Smooth muscle cell of bladder (primary cell): ENCODE data around the gene PMPCB. TPM values are rescaled to one million over a fixed set of nuclear protein-coding genes. Genes with fewer than 3 reads are reported as not detected.

Source experiments
- total RNA-seq: library from RNA; depleted of rRNA; stranded (reverse); fragments of >200 nt; gene quantifications from 2 replicates; pipeline ENCODE4 v1.2.3, GENCODE V29; 2014

The PMPCB gene, protein sequence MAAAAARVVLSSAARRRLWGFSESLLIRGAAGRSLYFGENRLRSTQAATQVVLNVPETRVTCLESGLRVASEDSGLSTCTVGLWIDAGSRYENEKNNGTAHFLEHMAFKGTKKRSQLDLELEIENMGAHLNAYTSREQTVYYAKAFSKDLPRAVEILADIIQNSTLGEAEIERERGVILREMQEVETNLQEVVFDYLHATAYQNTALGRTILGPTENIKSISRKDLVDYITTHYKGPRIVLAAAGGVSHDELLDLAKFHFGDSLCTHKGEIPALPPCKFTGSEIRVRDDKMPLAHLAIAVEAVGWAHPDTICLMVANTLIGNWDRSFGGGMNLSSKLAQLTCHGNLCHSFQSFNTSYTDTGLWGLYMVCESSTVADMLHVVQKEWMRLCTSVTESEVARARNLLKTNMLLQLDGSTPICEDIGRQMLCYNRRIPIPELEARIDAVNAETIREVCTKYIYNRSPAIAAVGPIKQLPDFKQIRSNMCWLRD
- total RNA-seq, result 68.4 and 73.2 TPM in 2 replicates

DNA sequence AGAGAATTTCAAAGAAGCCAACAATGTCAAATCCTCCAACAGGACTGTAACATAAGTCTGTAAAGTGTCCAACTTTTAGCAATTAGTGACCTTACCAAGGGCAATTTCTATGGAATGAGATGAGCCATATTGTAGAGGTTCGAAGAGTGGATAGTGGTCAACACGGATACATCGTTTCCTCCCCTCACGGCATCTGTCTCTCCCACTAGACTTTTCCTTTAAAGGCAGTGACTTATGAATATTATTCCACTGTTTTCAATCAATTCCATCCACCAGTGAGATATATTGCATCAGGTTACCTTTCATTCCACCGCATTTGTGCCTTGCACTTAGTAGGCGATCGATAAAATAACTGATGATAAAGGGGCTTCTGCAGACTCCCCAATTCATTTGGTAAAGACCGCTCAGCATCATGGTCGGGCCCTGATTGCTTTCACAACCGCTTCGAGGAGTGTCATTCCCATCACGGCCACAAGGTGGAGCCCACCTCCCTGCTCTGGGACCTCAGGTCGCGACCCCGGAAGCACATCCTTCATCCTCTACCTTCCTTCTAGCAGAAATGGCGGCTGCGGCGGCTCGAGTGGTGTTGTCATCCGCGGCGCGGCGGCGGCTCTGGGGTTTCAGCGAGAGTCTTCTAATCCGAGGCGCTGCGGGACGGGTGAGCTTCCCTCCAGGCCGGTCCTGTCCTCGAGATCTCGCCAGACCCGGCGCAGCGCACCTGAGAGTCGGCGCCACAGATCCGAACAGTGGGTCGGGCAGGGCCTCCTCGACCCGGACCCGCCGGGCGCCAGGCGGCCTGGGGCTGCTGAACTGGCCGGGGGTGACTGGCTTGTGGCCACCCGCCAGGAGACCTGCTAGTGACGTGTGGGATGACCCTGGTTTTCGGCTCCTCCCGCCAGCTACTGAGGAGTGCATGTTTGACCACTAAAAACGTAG lies at the start of gene PMPCB:
TSS of gene PMPCB (plus strand) at position 535 of the 936 bp plus-strand sequence. CDS start at position 560, 25 bp downstream.

GRCh38 chr7:103344453-103345149 lies 47.4 kb downstream of the PMPCB start, which contains the start of gene DNAJC2:
Gene DNAJC2 (minus strand): TSS chr7:103344767. CDS start chr7:103344622, 145 bp downstream.

DNA sequence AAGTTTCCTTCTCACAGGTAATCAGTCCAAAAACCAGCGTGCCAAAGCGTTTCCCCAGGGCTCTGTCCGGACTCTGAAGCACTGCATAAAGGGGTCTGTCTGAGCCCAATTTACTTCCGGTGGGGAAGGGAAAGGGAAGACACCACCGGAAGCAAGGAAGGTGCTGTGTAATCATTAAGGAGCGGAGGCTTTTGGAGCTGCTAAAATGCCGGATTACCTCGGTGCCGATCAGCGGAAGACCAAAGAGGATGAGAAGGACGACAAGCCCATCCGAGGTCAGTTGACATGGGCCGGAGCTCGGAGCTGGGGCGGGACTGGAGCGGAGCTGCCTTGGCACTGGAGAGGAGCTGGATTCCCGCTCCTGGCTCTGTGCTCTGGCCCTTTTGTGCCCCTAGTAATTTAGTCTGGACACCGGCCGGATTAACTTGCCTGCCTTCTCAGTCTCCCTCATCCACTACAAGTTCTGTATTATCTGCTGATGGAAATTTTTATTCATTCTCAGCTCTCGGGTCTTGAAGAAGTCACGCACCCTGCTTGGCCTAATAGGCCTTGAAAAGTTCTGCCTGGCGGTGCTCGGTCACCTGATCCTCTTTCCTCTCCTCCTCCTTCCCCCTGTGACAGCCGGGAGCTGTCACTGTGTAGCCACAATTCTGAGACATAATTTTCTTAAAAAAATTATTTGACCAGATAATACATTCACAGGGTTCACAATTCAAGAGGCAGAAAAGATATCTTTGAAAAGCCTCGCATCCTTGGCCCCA lies 50.5 kb downstream of the PMPCB start, which contains the start of gene PSMC2:
TSS of gene PSMC2 (plus strand) at position 137 of the 761 bp plus-strand sequence. CDS start at position 206, 69 bp downstream.

Other genes with a start within 250 kb of the PMPCB start
- 2.3 and 3.1 TPM in 2 replicates for gene FBXL13, start 222.6 kb upstream of the PMPCB start, total RNA-seq
- gene ARMC10, start 222.3 kb upstream of the PMPCB start, total RNA-seq, result 39.1 and 45.7 TPM in 2 replicates
- gene NAPEPLD, start 148.3 kb upstream of the PMPCB start, total RNA-seq, result 6.7 and 9.4 TPM in 2 replicates
- gene DNAJC2, start 47.3 kb downstream of the PMPCB start, total RNA-seq, result 15.7 and 16.5 TPM in 2 replicates
- gene PSMC2, start 50.2 kb downstream of the PMPCB start, total RNA-seq, result 205 and 236 TPM in 2 replicates
- not detected in 2 replicates for gene SLC26A5, start 148.8 kb downstream of the PMPCB start, total RNA-seq